ENCODE results near the gene BIVM.
A peak's percentile ranks its signal among the peaks of the same experiment; 100 is the strongest.

Gene BIVM

GRCh38 chr13:102817907-102818306 lies 19.0 kb downstream of the BIVM start:
- Histone ChIP-seq H3K27ac (ENCODE audit: low read depth, low read length) (no peak overlapping the region), H3K18ac (ENCODE audit: low read length) (no peak overlapping the region), H3K4me1 (ENCODE audit: control insufficient read depth, low read depth, low read length) (no peaks in the 10 kb centered on the region), H3K9ac (ENCODE audit: low read length) (no peak overlapping the region), H3K4ac (ENCODE audit: low read depth, low read length) (no peak overlapping the region), H2AK5ac (ENCODE audit: low read length) (no peak overlapping the region), H4K8ac (ENCODE audit: low read depth, low read length) (no peak overlapping the region), H3K36me3 (ENCODE audit: control insufficient read depth, insufficient read depth, low read length) (no peaks in the 10 kb centered on the region), H3K27me3 (ENCODE audit: insufficient read depth, low read length, poor library complexity) (peaks cover 1% of the 10 kb centered on the region), H3K79me1 (ENCODE audit: low read length) (no peaks in the 10 kb centered on the region), H3K4me2 (ENCODE audit: low read length) (no peak overlapping the region), H3K56ac (ENCODE audit: low read length) (no peak overlapping the region), H3K4me3 (ENCODE audit: low read length) (no peak overlapping the region), H3K23ac (ENCODE audit: low read length) (no peak overlapping the region), H4K5ac (ENCODE audit: low read length) (no peak overlapping the region), H2BK5ac (ENCODE audit: low read length) (no peak overlapping the region), H3K79me2 (ENCODE audit: control insufficient read depth, insufficient read depth, low read length) (no peaks in the 10 kb centered on the region), H2BK15ac (replicated peaks; ENCODE audit: low read depth) (no peak overlapping the region), H2BK120ac (ENCODE audit: low read depth, low read length) (no peak overlapping the region)
- peak; percentile 14 for DNase-seq

- WGBS (ENCODE audit: extremely low coverage, insufficient coverage, low lambda C conversion rate): no CpG with 5 or more reads among the region's 4 CpGs
- Histone ChIP-seq H3K4me3 (ENCODE audit: low read length) (no peak overlapping the region), H3K36me3 (ENCODE audit: control insufficient read depth, insufficient read depth, low read length) (no peaks in the 10 kb centered on the region), H3K79me2 (ENCODE audit: control insufficient read depth, insufficient read depth, low read length) (no peaks in the 10 kb centered on the region), H2BK120ac (ENCODE audit: low read depth, low read length) (no peak overlapping the region), H4K8ac (ENCODE audit: low read depth, low read length) (no peak overlapping the region), H3K18ac (ENCODE audit: low read length) (no peak overlapping the region), H3K79me1 (ENCODE audit: low read length) (no peaks in the 10 kb centered on the region), H2AK5ac (ENCODE audit: low read length) (no peak overlapping the region), H3K4ac (ENCODE audit: low read depth, low read length) (no peak overlapping the region), H3K4me2 (ENCODE audit: low read length) (no peak overlapping the region), H3K4me1 (ENCODE audit: control insufficient read depth, low read depth, low read length) (peaks cover 4% of the 10 kb centered on the region), H3K56ac (ENCODE audit: low read length) (no peak overlapping the region), H3K27ac (ENCODE audit: low read depth, low read length) (no peak overlapping the region), H2BK5ac (ENCODE audit: low read length) (no peak overlapping the region), H2BK15ac (replicated peaks; ENCODE audit: low read depth) (no peak overlapping the region), H3K23ac (ENCODE audit: low read length) (no peak overlapping the region), H3K9ac (ENCODE audit: low read length) (no peak overlapping the region), H3K27me3 (ENCODE audit: insufficient read depth, low read length, poor library complexity) (no peaks in the 10 kb centered on the region), H4K5ac (ENCODE audit: low read length) (no peak overlapping the region)
- DNase-seq: peak; percentile 30
These were observed 26.5 kb downstream of the BIVM start for GRCh38 chr13:102825400-102825799.

GRCh38 chr13:102825921-102826706 lies 27.2 kb downstream of the BIVM start:
- H3K79me2 ChIP-seq (ENCODE audit: control insufficient read depth, insufficient read depth, low read length): no peaks in the 10 kb centered on the region
- no CpG with 5 or more reads among the region's 8 CpGs for WGBS (ENCODE audit: extremely low coverage, insufficient coverage, low lambda C conversion rate)
- no peaks in the 10 kb centered on the region for H3K27me3 ChIP-seq (ENCODE audit: insufficient read depth, low read length, poor library complexity)
- H3K18ac ChIP-seq (ENCODE audit: low read length): no peak overlapping the region
- peaks cover 4% of the 10 kb centered on the region for H3K4me1 ChIP-seq (ENCODE audit: control insufficient read depth, low read depth, low read length)
- H3K27ac ChIP-seq (ENCODE audit: low read depth, low read length): no peak overlapping the region
- H3K56ac ChIP-seq (ENCODE audit: low read length): no peak overlapping the region
- no peak overlapping the region for H2BK15ac ChIP-seq (replicated peaks; ENCODE audit: low read depth)
- H3K9ac ChIP-seq (ENCODE audit: low read length): no peak overlapping the region
- no peak overlapping the region for H4K5ac ChIP-seq (ENCODE audit: low read length)
- no peaks in the 10 kb centered on the region for H3K36me3 ChIP-seq (ENCODE audit: control insufficient read depth, insufficient read depth, low read length)
- H2BK120ac ChIP-seq (ENCODE audit: low read depth, low read length): no peak overlapping the region
- no peak overlapping the region for H2BK5ac ChIP-seq (ENCODE audit: low read length)
- H3K4ac ChIP-seq (ENCODE audit: low read depth, low read length): no peak overlapping the region
- no peak overlapping the region for H3K4me3 ChIP-seq (ENCODE audit: low read length)
- H4K8ac ChIP-seq (ENCODE audit: low read depth, low read length): no peak overlapping the region
- no peaks in the 10 kb centered on the region for H3K79me1 ChIP-seq (ENCODE audit: low read length)
- no peak overlapping the region for H2AK5ac ChIP-seq (ENCODE audit: low read length)
- no peak overlapping the region for H3K23ac ChIP-seq (ENCODE audit: low read length)
- no peak overlapping the region for H3K4me2 ChIP-seq (ENCODE audit: low read length)
- DNase-seq: peak; percentile 42

GRCh38 chr13:102830646-102831045 lies 31.7 kb downstream of the BIVM start:
- Histone ChIP-seq H2BK120ac (ENCODE audit: low read depth, low read length) (no peak overlapping the region), H3K79me1 (ENCODE audit: low read length) (no peaks in the 10 kb centered on the region), H3K4me3 (ENCODE audit: low read length) (no peak overlapping the region), H2BK15ac (replicated peaks; ENCODE audit: low read depth) (no peak overlapping the region), H3K27ac (ENCODE audit: low read depth, low read length) (no peak overlapping the region), H3K4ac (ENCODE audit: low read depth, low read length) (no peak overlapping the region), H3K4me1 (ENCODE audit: control insufficient read depth, low read depth, low read length) (peaks cover under 1% of the 10 kb centered on the region), H4K5ac (ENCODE audit: low read length) (no peak overlapping the region), H2AK5ac (ENCODE audit: low read length) (no peak overlapping the region), H3K27me3 (ENCODE audit: insufficient read depth, low read length, poor library complexity) (no peaks in the 10 kb centered on the region), H3K18ac (ENCODE audit: low read length) (no peak overlapping the region), H3K36me3 (ENCODE audit: control insufficient read depth, insufficient read depth, low read length) (no peaks in the 10 kb centered on the region), H4K8ac (ENCODE audit: low read depth, low read length) (no peak overlapping the region), H3K23ac (ENCODE audit: low read length) (no peak overlapping the region), H2BK5ac (ENCODE audit: low read length) (no peak overlapping the region), H3K56ac (ENCODE audit: low read length) (no peak overlapping the region), H3K9ac (ENCODE audit: low read length) (no peak overlapping the region), H3K4me2 (ENCODE audit: low read length) (no peak overlapping the region), H3K79me2 (ENCODE audit: control insufficient read depth, insufficient read depth, low read length) (no peaks in the 10 kb centered on the region)
- WGBS (ENCODE audit: extremely low coverage, insufficient coverage, low lambda C conversion rate): no CpG with 5 or more reads among the region's 4 CpGs
- no peak for DNase-seq

GRCh38 chr13:102836471-102836870 lies 37.6 kb downstream of the BIVM start:
- Histone ChIP-seq H3K79me2 (ENCODE audit: control insufficient read depth, insufficient read depth, low read length) (no peaks in the 10 kb centered on the region), H3K79me1 (ENCODE audit: low read length) (no peaks in the 10 kb centered on the region), H3K56ac (ENCODE audit: low read length) (no peak overlapping the region), H3K9ac (ENCODE audit: low read length) (no peak overlapping the region), H4K5ac (ENCODE audit: low read length) (no peak overlapping the region), H3K4me1 (ENCODE audit: control insufficient read depth, low read depth, low read length) (no peaks in the 10 kb centered on the region), H3K4me3 (ENCODE audit: low read length) (no peak overlapping the region), H2BK5ac (ENCODE audit: low read length) (no peak overlapping the region), H2BK120ac (ENCODE audit: low read depth, low read length) (no peak overlapping the region), H3K4me2 (ENCODE audit: low read length) (no peak overlapping the region), H3K27ac (ENCODE audit: low read depth, low read length) (no peak overlapping the region), H3K4ac (ENCODE audit: low read depth, low read length) (no peak overlapping the region), H2BK15ac (replicated peaks; ENCODE audit: low read depth) (no peak overlapping the region), H3K23ac (ENCODE audit: low read length) (no peak overlapping the region), H3K18ac (ENCODE audit: low read length) (no peak overlapping the region), H3K27me3 (ENCODE audit: insufficient read depth, low read length, poor library complexity) (no peaks in the 10 kb centered on the region), H4K8ac (ENCODE audit: low read depth, low read length) (no peak overlapping the region), H3K36me3 (ENCODE audit: control insufficient read depth, insufficient read depth, low read length) (no peaks in the 10 kb centered on the region), H2AK5ac (ENCODE audit: low read length) (no peak overlapping the region)
- no CpG with 5 or more reads among the region's 4 CpGs for WGBS (ENCODE audit: extremely low coverage, insufficient coverage, low lambda C conversion rate)
- DNase-seq: no peak

- Histone ChIP-seq H3K23ac (ENCODE audit: low read length) (no peak overlapping the region), H3K4me1 (ENCODE audit: control insufficient read depth, low read depth, low read length) (no peaks in the 10 kb centered on the region), H3K56ac (ENCODE audit: low read length) (no peak overlapping the region), H3K9ac (ENCODE audit: low read length) (no peak overlapping the region), H2BK120ac (ENCODE audit: low read depth, low read length) (no peak overlapping the region), H2AK5ac (ENCODE audit: low read length) (no peak overlapping the region), H3K27me3 (ENCODE audit: insufficient read depth, low read length, poor library complexity) (no peaks in the 10 kb centered on the region), H3K79me1 (ENCODE audit: low read length) (no peaks in the 10 kb centered on the region), H3K18ac (ENCODE audit: low read length) (no peak overlapping the region), H2BK5ac (ENCODE audit: low read length) (no peak overlapping the region), H3K27ac (ENCODE audit: low read depth, low read length) (no peak overlapping the region), H3K36me3 (ENCODE audit: control insufficient read depth, insufficient read depth, low read length) (no peaks in the 10 kb centered on the region), H4K8ac (ENCODE audit: low read depth, low read length) (no peak overlapping the region), H3K4ac (ENCODE audit: low read depth, low read length) (no peak overlapping the region), H3K4me3 (ENCODE audit: low read length) (no peak overlapping the region), H3K79me2 (ENCODE audit: control insufficient read depth, insufficient read depth, low read length) (no peaks in the 10 kb centered on the region), H2BK15ac (replicated peaks; ENCODE audit: low read depth) (no peak overlapping the region), H3K4me2 (ENCODE audit: low read length) (no peak overlapping the region), H4K5ac (ENCODE audit: low read length) (no peak overlapping the region)
- WGBS (ENCODE audit: extremely low coverage, insufficient coverage, low lambda C conversion rate): no CpG with 5 or more reads among the region's 1 CpG
- DNase-seq: no peak
These were observed 39.4 kb downstream of the BIVM start for GRCh38 chr13:102838273-102838672.
